HepG2 (cell line): ENCODE results near the gene LENG1.

Experiments
- ESRRA ChIP-seq: sonication (generic); formaldehyde crosslinking; IDR thresholded peaks from 2 replicates; pipeline ENCODE4 v1.5.1; 2020; ENCODE audit warnings: mild to moderate bottlenecking, low read depth, missing genetic modification reagents
- REST ChIP-seq, 2 experiments: IDR thresholded peaks; 2 replicates each; pipeline ENCODE4 v1.6.1; 2011 to 2012; ENCODE audit warnings: low read length in 2 of 2, borderline replicate concordance in 1 of 2, low read depth in 1 of 2, mild to moderate bottlenecking in 1 of 2, moderate library complexity in 1 of 2
- ZNF580 ChIP-seq: IDR thresholded peaks from 2 replicates; pipeline ENCODE4 v1.6.1; 2016; ENCODE audit warnings: low read depth, borderline replicate concordance

GRCh38 chr19:54121259-54121658, 38.3 kb downstream of the LENG1 start:
- TF ChIP-seq ESRRA (CRISPR knock-in tag) = no peak
- TF ChIP-seq REST (IDR thresholded peaks at IDR 0.05; ENCODE audit: borderline replicate concordance in 1 of 2, low read depth in 1 of 2, low read length in 2 of 2) = no peak
- no peak for TF ChIP-seq ZNF580 (CRISPR knock-in tag)
